NCI-H526 (cell line): ENCODE measurements around the gene GMPPB.
"Not testable (repeated sequence)": the region's sequence is repeated elsewhere in the genome, so short reads cannot be mapped to it uniquely, and the experiment has no call there.

Source experiments
- DNase-seq, 2 experiments: peaks; one replicate each; lab custom pipeline; 2025; lab: John Stamatoyannopoulos, UW

GMPPB gene

GRCh38 chr3:49713336-49714105, 10.2 kb downstream of the GMPPB start:
- no peak for DNase-seq

GRCh38 chr3:49712631-49713317, 11.0 kb downstream of the GMPPB start:
- no peak for DNase-seq

- no peak for DNase-seq
These were observed 11.6 kb downstream of the GMPPB start for GRCh38 chr3:49712166-49712565.

- no peak for DNase-seq
These were observed 12.3 kb downstream of the GMPPB start for GRCh38 chr3:49711489-49711888.

GRCh38 chr3:49709852-49710251, 13.9 kb downstream of the GMPPB start:
- no peak for DNase-seq

- no peak for DNase-seq
These were observed 16.7 kb downstream of the GMPPB start for GRCh38 chr3:49707113-49707480.

GRCh38 chr3:49706456-49707112, 17.2 kb downstream of the GMPPB start:
- DNase-seq, result no peak

- DNase-seq, result no peak
These were observed 18.3 kb downstream of the GMPPB start for GRCh38 chr3:49705390-49705960.

GRCh38 chr3:49704629-49705028, 19.1 kb downstream of the GMPPB start:
- DNase-seq, result no peak

GRCh38 chr3:49703956-49704355, 19.8 kb downstream of the GMPPB start:
- no peak for DNase-seq

GRCh38 chr3:49703443-49703927, 20.3 kb downstream of the GMPPB start:
- peak; percentile 22 to 79 for DNase-seq

- no peak for DNase-seq
These were observed 21.1 kb downstream of the GMPPB start for GRCh38 chr3:49702672-49703071.

GRCh38 chr3:49701388-49702077, 22.2 kb downstream of the GMPPB start:
- no peak for DNase-seq

GRCh38 chr3:49700453-49701128, 23.2 kb downstream of the GMPPB start:
- no peak for DNase-seq

- no peak for DNase-seq
These were observed 23.7 kb downstream of the GMPPB start for GRCh38 chr3:49700014-49700413.

- peak in 1 of 2 experiments; percentile 13 for DNase-seq
These were observed 24.3 kb downstream of the GMPPB start for GRCh38 chr3:49699281-49699979.

- not testable (repeated sequence) for DNase-seq
These were observed 28.3 kb downstream of the GMPPB start for GRCh38 chr3:49695350-49696015.

- not testable (repeated sequence) for DNase-seq
These were observed 29.2 kb downstream of the GMPPB start for GRCh38 chr3:49694409-49695070.

GRCh38 chr3:49691481-49691880, 32.3 kb downstream of the GMPPB start:
- not testable (repeated sequence) for DNase-seq

GRCh38 chr3:49690856-49691255, 32.9 kb downstream of the GMPPB start:
- DNase-seq, result not testable (repeated sequence)
